Skeletal muscle tissue (tissue), 4 donors: ENCODE measurements around the gene ATG16L2. TPM values are rescaled to one million over a fixed set of nuclear protein-coding genes. Genes with fewer than 3 reads are reported as not detected.
A peak's percentile ranks its signal among the peaks of the same experiment; 100 is the strongest.
"Not testable (repeated sequence)": the region's sequence is repeated elsewhere in the genome, so short reads cannot be mapped to it uniquely, and the experiment has no call there.

ENCODE experiments used
- H3K27ac ChIP-seq: one replicate; pipeline ENCODE4 v1.7.0; 2013; ENCODE audit warnings: mild to moderate bottlenecking, low read depth, low read length, inconsistent platforms
- H3K27me3 ChIP-seq, 3 donors: one replicate each; pipeline ENCODE4 v1.7.0; 2013; ENCODE audit warnings: low read length in 3 of 3; ENCODE audit not compliant: control insufficient read depth in 3 of 3, insufficient read depth in 3 of 3
- H3K36me3 ChIP-seq, 3 donors: one replicate each; pipeline ENCODE4 v1.7.0; 2013; ENCODE audit warnings: low read length in 3 of 3; ENCODE audit not compliant: control insufficient read depth in 3 of 3, insufficient read depth in 3 of 3
- H3K4me1 ChIP-seq, 3 donors: one replicate each; pipeline ENCODE4 v1.7.0; 2013; ENCODE audit warnings: low read length in 3 of 3, mild to moderate bottlenecking in 3 of 3; ENCODE audit not compliant: control insufficient read depth in 3 of 3, insufficient read depth in 3 of 3
- H3K4me3 ChIP-seq, 3 donors: one replicate each; pipeline ENCODE4 v1.7.0; 2013; ENCODE audit warnings: low read length in 3 of 3
- H3K9ac ChIP-seq, 3 donors: one replicate each; pipeline ENCODE4 v1.7.0; 2013; ENCODE audit warnings: low read length in 3 of 3, mild to moderate bottlenecking in 3 of 3, moderate library complexity in 2 of 3, low read depth in 1 of 3
- H3K9me3 ChIP-seq, 3 donors: one replicate each; pipeline ENCODE4 v1.7.0; 2013; ENCODE audit warnings: low read length in 3 of 3; ENCODE audit not compliant: control insufficient read depth in 3 of 3
- total RNA-seq: library from RNA; depleted of rRNA; stranded (reverse); fragments of >200 nt; gene quantifications from one replicate; pipeline ENCODE4 v1.2.3, GENCODE V29; 2014
- donor health status: Osteomylitis.

The ATG16L2 gene
- total RNA-seq, 1 donor from 2014 or later, result 7.3 TPM

GRCh38 chr11:72842126-72842525 lies 27.9 kb downstream of the ATG16L2 start:
- Histone ChIP-seq H3K9ac (no peak overlapping the region), H3K27ac (peak overlapping the region; percentile 46), H3K36me3 (peaks cover 14 to 44% (median 25%) of the 10 kb centered on the region in 3 donors), H3K27me3 (no peaks in the 10 kb centered on the region), H3K4me3 (no peak overlapping the region), H3K4me1 (peaks cover 4 to 7% (median 4%) of the 10 kb centered on the region in 3 donors), H3K9me3 (no peaks in the 10 kb centered on the region)

GRCh38 chr11:72842653-72843330 lies 28.6 kb downstream of the ATG16L2 start:
- Histone ChIP-seq H3K9ac (no peak overlapping the region), H3K36me3 (peaks cover 14 to 40% (median 20%) of the 10 kb centered on the region in 3 donors), H3K4me1 (peaks cover 4 to 7% (median 4%) of the 10 kb centered on the region in 3 donors), H3K9me3 (no peaks in the 10 kb centered on the region), H3K4me3 (no peak overlapping the region), H3K27me3 (no peaks in the 10 kb centered on the region), H3K27ac (peak overlapping the region; percentile 46)

GRCh38 chr11:72844356-72844755 lies 30.1 kb downstream of the ATG16L2 start:
- H3K27me3 ChIP-seq, result no peaks in the 10 kb centered on the region
- no peaks in the 10 kb centered on the region for H3K9me3 ChIP-seq
- H3K4me3 ChIP-seq, result no peak overlapping the region
- H3K36me3 ChIP-seq, result peaks cover 14 to 33% (median 16%) of the 10 kb centered on the region in 3 donors
- H3K4me1 ChIP-seq, result peaks cover 0 to 7% (median 4%) of the 10 kb centered on the region in 3 donors
- no peak overlapping the region for H3K27ac ChIP-seq
- no peak overlapping the region for H3K9ac ChIP-seq

- H3K4me1 ChIP-seq, result no peaks in the 10 kb centered on the region
- no peak overlapping the region for H3K4me3 ChIP-seq
- H3K27ac ChIP-seq, result no peak overlapping the region
- H3K36me3 ChIP-seq, result peaks cover 0 to 3% (median 0%) of the 10 kb centered on the region in 3 donors
- H3K9ac ChIP-seq, result no peak overlapping the region
- no peaks in the 10 kb centered on the region for H3K9me3 ChIP-seq
- no peaks in the 10 kb centered on the region for H3K27me3 ChIP-seq
These were observed 34.7 kb downstream of the ATG16L2 start for GRCh38 chr11:72848846-72849466.

- Histone ChIP-seq H3K36me3 (no peaks in the 10 kb centered on the region), H3K4me1 (no peaks in the 10 kb centered on the region), H3K4me3 (no peak overlapping the region), H3K9ac (no peak overlapping the region), H3K27ac (no peak overlapping the region), H3K27me3 (no peaks in the 10 kb centered on the region), H3K9me3 (no peaks in the 10 kb centered on the region)
These were observed 36.6 kb downstream of the ATG16L2 start for GRCh38 chr11:72850832-72851231.

- no peaks in the 10 kb centered on the region for H3K9me3 ChIP-seq
- H3K27ac ChIP-seq, result no peak overlapping the region
- H3K36me3 ChIP-seq, result no peaks in the 10 kb centered on the region
- peaks cover 0 to under 1% (median 0%) of the 10 kb centered on the region in 3 donors for H3K4me1 ChIP-seq
- no peak overlapping the region for H3K9ac ChIP-seq
- H3K27me3 ChIP-seq, result no peaks in the 10 kb centered on the region
- no peak overlapping the region for H3K4me3 ChIP-seq
These were observed 37.5 kb downstream of the ATG16L2 start for GRCh38 chr11:72851726-72852125.

- Histone ChIP-seq H3K27ac (no peak overlapping the region), H3K9ac (no peak overlapping the region), H3K4me1 (peaks cover 0 to 5% (median 0%) of the 10 kb centered on the region in 3 donors), H3K9me3 (no peaks in the 10 kb centered on the region), H3K4me3 (no peak overlapping the region), H3K27me3 (no peaks in the 10 kb centered on the region), H3K36me3 (no peaks in the 10 kb centered on the region)
These were observed 41.9 kb downstream of the ATG16L2 start for GRCh38 chr11:72856065-72856464.

- no peaks in the 10 kb centered on the region for H3K9me3 ChIP-seq
- H3K27ac ChIP-seq, result no peak overlapping the region
- peaks cover 0 to 5% (median 0%) of the 10 kb centered on the region in 3 donors for H3K4me1 ChIP-seq
- no peak overlapping the region for H3K9ac ChIP-seq
- H3K36me3 ChIP-seq, result no peaks in the 10 kb centered on the region
- no peak overlapping the region for H3K4me3 ChIP-seq
- no peaks in the 10 kb centered on the region for H3K27me3 ChIP-seq
These were observed 42.5 kb downstream of the ATG16L2 start for GRCh38 chr11:72856551-72857345.

- H3K4me3 ChIP-seq, H3K36me3 ChIP-seq, H3K27ac ChIP-seq, H3K27me3 ChIP-seq, H3K9me3 ChIP-seq, H3K4me1 ChIP-seq, H3K9ac ChIP-seq: not testable (repeated sequence)
These were observed 44.1 kb downstream of the ATG16L2 start for GRCh38 chr11:72858267-72858666.

- H3K9me3 ChIP-seq, result no peaks in the 10 kb centered on the region
- no peaks in the 10 kb centered on the region for H3K27me3 ChIP-seq
- H3K27ac ChIP-seq, result no peak overlapping the region
- no peak overlapping the region for H3K4me3 ChIP-seq
- H3K36me3 ChIP-seq, result no peaks in the 10 kb centered on the region
- H3K9ac ChIP-seq, result no peak overlapping the region
- peaks cover 0 to 5% (median 0%) of the 10 kb centered on the region in 3 donors for H3K4me1 ChIP-seq
These were observed 44.9 kb downstream of the ATG16L2 start for GRCh38 chr11:72859126-72859525.
